ENCODE measurements around the gene ZBP1.

The ZBP1 gene

DNA sequence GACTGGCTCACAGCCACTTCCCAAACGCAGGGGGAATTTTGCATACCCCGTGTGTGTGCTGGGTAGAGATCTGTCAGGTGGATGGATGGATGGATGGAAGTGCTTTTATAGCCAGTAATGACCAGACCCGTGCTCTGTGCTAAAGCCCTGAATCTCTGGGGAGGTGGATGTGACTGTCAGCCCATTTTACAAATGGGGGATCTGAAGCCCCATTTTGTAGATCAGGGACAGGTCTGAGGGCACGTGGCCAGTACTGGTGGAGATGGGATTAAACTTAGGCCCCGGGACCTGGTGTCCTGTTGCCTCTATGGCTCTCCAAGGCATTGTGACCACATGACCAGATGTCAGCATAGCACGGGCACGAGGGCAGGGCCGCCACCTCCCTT lies 38.2 kb upstream of the ZBP1 start:
- no peak for DNase-seq (ENCODE audit: low read depth)

DNA sequence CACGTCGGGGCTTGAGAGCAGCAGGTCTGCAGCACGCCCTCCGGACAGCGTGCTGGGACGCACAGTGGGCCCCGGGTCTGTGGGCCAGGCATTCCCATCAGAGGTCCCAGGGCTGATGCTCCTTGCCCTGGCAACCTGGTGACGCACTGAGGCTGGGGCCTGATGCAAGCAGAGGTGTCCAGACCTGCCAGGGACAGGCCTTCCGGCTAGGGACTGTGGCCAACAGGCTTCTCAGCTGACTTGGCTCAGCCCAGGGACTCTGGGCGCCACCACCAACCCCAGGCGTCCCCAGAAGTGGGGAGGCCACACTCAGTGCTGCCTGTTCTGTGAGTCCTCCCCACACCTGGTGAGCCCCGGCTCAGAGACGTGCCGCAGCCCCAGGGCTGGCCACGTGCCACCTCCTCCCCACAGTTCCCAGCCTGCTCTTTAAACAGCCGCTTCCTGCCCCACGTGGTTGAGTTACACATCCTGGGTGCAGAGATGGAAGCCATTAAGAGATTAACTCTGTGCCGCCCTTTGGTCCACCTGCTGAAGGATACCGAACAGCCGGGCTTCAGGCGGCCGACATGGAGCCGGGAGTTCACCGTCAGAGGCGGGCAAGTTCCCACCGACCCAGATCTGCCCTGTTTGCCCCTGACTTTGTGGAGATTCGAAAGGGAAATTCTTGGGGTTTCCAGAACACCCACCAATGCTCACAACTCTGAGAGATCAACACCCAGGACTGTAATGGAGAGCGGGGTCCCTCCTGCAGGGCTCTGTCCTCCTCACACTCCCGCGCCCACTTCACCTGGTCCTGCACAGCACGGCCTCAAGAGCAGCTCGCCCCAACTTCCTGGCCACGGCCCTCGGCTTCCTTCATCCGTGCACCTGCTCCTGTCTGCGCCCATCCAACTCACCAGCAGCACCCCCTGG lies 37.6 kb upstream of the ZBP1 start:
- no peak for DNase-seq (ENCODE audit: low read depth)

DNA sequence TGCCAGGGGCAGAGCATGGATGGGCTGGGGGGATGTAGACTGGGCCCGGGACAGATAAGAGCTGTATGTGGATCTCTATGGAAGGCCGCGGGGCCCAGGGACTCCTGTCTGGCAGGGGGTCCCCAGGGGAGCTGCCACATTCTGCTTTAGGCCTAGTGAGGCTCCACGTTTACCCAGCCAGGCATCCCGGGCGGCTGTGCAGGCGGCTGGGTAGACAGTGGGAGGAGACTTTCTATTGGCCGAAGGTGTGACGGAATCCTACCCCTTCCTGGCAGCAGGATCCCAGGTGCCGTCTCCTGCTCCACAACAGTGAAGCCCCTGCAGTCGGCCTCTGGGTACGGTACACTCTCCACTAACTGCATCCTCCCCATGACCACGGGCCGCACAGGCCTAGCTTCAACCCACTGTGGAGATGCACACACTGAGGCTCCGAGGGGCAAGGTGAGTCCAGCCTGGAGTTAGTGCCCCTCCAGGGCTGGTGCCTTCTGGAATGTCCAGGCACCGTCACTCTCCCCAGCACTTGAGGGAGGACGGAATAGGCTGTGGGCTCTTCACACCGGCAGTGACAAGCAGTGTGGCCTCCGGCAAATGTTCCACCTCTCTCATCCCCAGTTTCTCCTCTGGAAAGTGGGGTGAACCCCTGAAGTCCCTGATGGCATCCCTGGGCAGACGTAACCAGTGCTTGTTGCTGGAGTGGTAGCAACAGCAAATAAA lies 36.8 kb upstream of the ZBP1 start:
- DNase-seq (ENCODE audit: low read depth): no peak

DNA sequence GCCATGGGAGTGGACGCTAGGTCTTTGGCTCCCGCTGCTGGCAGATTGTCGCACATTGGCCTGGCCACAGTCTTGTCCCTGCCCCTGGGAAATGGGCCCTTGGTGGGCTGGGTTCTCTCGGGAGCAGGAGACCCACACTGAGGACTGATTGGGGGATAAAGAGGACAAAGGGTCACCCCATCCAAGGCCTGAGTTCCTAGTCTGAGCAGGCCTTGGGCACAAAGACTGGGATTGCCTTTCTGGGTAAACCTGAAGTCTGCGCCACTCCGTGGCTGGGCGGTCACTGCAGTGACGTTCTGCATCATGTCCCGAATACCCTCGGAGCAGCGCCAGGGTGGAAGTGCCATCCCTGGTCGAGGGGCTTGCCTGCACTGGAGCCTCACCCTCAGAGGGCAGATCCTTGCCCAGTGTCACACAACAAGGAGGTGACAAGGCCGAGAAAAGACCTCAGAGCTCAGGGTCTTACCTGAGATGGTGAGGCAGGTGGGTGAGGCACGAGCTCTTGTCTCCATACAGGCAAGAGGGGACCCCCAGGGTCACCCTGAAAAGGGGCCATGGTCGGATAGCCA lies 36.1 kb upstream of the ZBP1 start:
- no peak for DNase-seq (ENCODE audit: low read depth)

DNA sequence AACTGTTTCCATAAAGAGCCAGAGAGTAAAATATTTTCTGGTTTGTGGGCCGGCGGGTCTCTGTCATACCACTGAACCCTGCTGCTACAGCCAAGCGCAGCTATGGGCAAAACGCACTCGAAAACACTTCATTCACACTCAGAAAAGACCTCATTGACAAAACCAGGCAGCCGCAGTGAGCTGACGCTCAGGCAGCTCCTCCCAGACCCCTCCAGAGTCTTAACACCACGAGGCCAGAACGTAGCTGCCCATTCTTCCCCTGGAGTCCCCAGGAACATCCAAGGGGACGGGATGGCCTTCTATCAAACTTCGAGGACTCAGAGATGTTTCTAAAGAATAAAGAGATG lies 35.6 kb upstream of the ZBP1 start:
- DNase-seq (ENCODE audit: low read depth): no peak

DNA sequence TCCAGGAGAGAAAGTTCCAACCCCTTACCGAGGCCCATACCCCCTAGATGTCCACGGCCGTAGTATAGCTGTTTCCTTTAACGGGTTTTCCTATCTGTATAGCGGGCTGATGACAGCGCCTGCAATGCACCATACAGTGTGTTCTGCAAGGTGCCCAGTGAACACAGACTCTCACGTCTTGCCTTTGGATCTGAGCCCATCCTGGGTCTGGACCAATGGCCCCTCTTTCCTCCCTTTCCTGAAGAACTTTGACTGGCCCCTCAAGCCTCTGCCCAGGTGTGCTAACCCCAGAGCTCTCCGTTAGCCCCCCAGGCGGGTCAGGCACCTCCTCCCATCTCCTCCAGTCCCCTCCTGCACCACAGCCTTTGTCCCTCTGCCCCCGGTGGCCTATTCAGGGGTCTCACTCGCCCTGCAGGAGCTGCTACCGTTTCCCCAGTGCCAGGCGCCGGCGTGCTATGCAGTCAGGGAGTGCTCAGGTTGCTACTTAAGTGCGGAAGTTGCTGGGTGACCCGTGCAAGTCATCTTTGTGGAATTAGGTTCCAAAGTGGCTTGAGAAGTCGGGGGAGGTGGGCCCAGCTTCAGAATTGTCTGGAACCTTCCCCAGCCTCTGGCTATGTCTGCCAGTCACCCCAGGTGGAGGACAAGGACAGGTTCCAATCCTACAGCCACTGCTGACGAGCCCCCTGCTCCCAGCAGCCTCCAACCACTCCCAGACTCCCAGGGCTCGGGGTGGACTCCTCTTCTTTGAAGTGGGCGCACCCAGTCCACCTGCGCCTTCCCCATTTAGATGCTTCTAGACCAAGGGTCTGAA lies 35.0 kb upstream of the ZBP1 start:
- DNase-seq (ENCODE audit: low read depth): no peak

DNA sequence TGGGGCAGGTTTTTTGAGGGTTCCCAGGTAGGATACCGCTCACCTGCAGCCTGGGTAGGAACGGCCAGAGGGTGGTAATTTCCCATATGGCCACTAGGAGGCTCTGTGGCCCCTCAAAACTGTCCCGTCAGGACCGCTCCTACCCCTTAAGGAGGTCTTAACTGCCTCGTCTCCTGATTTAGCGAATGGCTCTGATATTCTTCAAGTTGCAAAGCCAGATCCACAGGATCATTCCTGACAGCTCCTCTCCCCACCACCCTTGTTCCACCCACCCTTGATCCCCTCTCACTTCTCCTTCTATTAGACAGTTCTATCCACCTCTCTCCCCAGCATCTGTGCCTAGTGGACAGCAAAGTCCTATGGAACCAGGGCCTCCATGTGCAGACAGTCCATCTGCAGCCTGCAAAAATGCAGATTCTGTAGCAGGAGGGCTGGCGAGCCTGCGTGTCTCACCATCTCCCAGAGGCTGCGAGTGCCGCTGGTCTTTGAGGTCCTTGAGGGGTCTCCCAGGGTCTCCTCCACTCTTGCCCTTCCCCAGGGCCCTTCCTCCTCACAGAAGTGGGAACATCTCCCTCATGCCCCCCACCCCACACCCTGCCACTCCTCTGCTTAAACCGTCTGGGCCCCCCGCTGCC lies 34.3 kb upstream of the ZBP1 start:
- no peak for DNase-seq (ENCODE audit: low read depth)

DNA sequence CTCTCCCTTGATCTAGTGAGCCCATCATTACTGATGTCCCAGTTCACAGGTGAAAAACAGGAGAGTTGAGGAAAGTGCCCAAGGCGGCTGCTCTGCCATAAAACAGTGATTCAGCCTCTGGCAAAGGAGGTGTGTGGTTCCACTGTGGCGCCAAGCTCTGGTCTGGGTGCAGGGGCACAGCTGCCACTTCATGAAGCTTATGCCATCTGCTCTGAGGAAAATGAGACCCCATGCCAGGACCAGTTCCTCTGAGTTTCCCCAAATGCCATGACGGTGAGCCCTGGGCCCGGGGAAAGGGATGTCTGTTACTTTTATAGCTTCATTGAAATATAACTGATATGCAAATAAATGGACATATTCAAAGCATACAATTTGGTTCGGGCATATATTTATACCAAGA lies 33.7 kb upstream of the ZBP1 start:
- no peak for DNase-seq (ENCODE audit: low read depth)

DNA sequence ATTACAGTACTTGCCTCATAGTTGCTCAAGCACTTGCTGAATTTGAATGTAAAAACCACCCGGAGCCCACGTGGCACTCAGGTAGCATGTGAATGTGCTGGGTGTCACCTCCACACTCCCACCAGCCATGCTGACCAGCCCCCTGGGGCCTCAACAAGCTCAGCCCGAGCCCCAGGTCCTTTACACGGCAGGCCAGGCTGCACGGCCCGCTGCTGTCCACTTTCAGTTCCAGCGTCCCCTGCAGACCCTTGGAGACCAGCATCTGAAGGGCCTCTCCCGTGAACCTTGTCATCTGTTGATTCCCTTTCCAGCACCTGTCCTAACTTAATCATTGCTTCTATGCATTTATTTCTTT lies 33.3 kb upstream of the ZBP1 start:
- DNase-seq (ENCODE audit: low read depth): no peak

DNA sequence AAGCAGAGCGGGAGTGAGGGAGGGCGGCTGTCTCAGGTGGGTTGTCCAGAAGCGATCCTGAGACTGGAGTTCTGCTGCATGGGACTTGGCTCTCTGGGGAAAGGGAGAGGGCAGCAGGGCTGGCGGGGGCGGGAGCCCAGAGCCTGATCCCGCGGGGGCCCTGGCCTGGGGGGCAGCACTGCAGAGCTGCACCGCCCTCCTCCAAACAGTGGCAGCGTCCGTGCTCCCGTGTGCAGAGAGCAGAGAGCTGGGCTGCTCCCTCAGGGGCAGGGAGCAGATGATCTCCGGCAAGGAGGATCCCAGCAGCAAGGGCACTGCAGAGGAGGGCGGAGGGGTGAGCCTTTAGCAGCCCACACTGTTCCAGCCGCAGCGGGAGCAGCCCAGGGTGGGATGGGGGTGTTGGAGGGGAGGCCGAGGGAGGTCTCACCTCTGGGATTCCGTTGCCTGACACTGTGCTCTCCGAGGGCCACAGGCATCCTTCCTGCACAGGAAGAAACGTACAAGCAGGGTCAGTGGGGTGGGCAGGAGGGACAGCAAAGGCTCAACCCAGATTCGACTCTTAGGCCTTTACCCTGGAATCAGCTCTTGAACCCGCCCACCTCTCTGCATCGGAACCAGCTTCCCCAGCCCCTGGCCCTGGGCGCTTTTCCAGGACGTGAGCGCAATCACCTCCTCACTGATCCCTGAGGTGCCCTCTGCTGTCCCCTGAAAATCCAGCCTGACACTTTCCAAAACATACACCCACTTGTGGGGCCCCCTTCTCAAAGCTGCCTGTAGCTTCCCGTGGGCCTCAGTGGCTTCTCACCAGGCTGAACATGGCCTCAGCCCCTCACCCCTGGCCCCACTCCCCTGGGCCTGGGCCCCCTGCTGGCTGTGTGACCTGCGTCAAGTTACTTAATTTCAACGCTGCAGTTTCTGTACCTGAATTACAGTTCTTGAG lies 32.6 kb upstream of the ZBP1 start:
- no peak for DNase-seq (ENCODE audit: low read depth)

DNA sequence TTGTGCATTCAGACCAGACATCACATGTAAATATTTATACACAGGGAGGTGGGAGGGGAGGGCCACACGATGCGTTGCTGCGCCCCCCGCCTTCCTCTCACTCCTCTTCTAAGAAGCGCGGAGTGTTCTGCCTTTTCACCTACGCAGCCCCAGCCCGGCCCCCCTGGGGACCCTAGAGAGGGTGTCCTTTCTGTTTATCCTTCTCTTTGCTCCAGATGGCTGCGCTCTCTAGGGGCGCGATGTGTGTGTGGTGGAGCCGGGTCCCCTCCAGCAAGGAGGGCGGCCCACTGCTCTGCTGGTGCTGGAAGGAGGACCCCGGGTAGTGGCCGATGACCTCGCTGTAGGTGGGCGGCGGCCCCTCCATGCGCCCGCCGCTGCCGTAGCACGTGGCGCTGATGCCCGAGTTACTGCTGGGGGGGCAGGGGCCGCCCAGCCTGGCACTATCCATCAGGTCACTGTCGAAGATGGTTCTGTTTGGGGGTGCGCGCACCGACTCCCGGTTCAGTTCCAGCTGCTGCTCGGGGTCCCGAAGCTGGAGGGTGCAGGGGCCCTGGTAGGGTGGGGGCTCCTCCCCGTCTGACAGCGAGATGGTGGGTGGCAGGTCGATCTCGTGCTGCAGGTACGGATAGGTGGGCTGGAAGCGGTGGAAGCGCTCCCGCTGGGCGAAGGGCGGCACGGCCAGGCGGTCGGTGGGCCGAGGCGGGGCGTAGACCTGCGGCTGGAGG lies 31.8 kb upstream of the ZBP1 start:
- no peak for DNase-seq (ENCODE audit: low read depth)

DNA sequence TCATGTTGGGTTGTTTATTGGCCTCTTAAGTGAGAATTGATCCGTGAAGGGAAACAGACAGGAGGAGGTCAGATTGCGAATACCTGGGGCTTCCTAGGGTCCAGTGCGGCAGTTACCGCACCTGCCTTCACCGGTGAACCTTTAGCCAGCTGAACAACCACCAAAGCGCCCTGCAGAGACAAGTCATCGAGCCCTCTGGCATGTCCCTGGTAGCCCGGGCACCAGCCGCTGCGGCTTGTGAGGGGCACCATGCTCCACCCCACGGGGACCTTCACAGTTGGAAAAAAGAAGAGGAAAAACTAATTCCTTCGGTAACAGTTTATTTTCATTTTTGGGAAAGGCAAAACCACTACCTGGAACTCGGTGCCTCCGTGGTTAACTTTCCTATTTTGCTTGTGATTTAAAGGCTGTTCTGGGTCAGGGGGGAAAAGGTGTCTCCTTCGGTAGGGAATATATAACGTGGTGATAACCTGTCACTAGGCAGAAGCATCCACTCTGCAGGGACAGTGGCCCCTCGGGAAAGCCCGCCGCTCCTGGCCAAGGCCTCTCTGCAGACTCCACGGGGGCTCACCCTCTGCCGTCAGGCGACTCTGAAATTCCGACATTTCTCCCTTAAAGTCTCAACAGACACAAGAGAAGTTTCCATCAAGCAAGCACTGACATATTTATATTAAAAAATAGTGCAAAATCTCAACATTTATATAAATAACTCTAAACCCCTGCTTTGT lies 30.7 kb upstream of the ZBP1 start:
- DNase-seq (ENCODE audit: low read depth): no peak

DNA sequence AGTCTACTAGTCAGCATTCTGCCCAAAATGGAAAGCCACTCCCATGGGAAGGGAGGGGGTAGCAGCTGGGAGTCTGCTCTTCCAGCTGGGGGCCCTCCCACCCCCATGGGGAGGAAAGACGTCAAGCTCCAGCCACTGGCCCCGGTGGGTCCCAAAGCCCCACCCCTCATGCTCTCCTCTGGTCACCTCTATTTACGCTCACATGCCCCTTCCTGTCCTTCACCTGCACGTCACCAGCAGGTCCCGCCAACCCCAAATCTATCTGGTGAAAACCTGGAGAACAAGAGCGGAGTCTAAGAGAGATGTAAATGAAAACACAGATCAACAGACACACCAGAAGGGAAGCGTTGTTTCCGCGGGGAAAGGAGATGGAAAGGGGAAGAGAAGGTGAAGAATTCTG lies 30.0 kb upstream of the ZBP1 start:
- no peak for DNase-seq (ENCODE audit: low read depth)

DNA sequence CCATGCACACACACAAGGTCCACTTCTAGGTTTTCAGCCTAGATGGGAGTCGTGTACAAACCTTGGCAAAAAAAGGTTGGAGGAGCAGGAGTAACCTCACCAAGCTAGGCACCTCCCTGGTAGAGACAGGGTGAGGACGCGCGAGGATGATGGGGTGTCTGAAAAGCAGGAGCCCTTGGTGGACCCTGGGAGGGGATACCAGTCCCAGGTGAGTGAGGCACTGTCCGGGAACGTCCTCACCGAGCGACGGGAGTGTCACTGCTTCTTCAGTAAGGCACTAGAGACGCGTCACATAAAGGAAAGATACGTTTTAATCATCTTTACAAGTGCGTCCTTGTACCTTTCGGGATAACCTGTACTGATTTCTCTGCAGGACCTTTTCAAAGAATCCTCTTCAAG lies 29.4 kb upstream of the ZBP1 start:
- DNase-seq (ENCODE audit: low read depth): no peak

DNA sequence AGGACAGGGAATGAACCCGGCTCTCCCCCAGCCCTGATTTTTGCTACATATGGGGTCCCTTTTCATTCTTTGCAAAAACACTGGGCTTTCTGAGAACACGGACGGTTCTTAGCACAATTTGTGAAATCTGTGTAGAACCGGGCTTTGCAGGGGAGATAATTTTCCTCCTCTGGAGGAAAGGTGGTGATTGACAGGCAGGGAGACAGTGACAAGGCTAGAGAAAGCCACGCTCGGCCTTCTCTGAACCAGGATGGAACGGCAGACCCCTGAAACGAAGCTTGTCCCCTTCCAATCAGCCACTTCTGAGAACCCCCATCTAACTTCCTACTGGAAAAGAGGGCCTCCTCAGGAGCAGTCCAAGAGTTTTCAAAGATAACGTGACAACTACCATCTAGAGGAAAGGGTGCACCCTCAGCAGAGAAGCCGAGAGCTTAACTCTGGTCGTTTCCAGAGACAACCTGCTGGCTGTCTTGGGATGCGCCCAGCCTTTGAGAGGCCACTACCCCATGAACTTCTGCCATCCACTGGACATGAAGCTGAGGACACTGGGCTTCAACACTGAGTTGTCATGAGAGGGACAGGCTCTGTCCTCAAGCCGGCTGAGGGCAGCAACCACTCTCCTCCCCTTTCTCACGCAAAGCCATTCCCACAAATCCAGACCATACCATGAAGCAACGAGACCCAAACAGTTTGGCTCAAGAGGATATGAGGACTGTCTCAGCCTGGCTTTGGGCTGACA lies 28.8 kb upstream of the ZBP1 start:
- no peak for DNase-seq (ENCODE audit: low read depth)

DNA sequence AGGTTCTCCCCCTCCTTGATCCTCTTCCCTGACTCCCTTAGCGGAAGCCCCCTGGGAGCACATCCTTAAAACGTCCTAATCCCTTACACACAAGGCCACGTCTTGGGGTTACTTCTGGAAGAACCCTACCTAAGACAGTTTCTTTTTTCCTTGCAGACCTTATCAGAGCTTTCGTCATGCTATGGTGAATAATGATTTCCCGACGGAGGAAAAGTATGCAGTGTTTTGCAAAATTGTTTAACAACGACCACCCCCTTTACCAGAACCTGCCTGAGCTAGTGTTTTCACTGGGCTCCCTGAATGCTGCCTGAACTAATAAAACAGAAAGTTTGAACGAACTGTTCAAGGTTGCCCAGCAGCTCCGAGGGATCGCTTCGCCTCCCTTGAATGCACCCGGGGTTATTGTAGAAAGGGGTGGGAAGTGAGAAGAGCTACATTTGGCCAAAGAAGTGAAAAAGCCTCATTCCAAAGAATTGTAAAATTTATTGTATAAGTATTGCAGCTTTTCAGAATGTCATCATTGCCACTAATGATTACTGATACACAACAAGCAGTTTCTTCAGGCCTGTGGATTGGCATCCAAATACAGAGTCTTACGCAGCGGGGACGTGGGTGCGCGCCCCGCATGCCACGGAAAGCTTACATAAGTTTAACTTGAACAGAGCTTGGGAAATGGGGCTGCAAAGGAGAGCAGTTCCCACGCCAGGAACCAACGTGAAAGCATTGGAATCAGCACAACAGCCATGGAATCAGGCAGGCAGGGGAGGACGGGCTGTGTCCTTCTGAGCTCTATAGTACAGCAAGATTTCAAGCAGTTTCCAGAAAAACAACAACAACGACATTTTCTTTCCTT lies 27.9 kb upstream of the ZBP1 start:
- DNase-seq (ENCODE audit: low read depth): no peak

DNA sequence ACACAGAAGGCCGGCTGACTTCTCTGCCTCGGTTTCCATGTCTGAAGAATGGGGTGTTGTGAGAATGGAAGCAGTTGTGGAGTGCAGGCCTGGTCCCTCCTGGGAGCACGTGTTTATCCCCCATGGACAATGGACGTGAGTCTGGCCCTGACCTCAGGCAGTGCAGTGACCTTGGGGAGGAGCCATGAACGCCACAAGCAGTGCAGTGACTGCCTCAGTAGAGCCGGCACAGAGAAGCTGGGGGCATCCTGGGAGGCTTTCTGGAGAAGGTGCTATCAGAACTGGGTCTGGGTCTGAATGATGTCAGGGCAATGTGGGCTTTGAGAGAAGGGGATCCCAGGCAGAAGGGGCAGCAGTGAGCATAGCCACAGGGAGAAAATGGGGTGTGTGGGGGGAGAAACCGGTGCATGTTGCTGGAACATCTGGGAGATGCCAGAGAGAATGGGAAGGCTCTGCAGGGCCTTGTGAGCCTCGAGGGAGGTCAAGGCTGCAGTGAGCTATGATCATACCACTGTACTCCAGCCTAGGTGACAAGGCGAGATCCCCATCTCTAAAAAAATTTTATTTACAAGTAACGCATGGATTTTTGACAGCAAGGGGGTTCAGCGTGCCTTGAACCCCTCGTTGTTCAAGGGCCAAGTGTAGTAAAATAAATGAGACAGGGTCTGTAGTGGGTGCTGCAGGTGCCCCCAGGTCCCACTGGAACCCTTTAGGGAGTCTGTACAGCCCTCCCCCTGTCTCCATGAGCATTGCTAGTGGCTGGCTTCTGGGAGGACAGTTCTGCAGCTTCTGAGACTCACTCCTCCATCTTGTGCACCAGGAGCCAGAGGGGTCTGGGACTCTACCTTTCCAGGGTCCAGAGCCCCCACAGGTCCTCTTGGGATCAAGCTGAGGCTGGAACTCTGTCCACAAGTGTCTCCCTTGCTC lies 27.0 kb upstream of the ZBP1 start:
- no peak for DNase-seq (ENCODE audit: low read depth)
